HEK293 (cell line): ENCODE measurements around the gene PDXDC1.
"Not testable (repeated sequence)": the region's sequence is repeated elsewhere in the genome, so short reads cannot be mapped to it uniquely, and the experiment has no call there.

Source experiments
- EGR2 ChIP-seq: fragments of 450-650 bp; formaldehyde crosslinking; IDR thresholded peaks from 2 replicates; pipeline ENCODE4 v1.5.1; 2016; ENCODE audit warnings: low read depth, missing biosample characterization, missing genetic modification characterization
- YY1 ChIP-seq: fragments of 450-650 bp; formaldehyde crosslinking; IDR thresholded peaks from 2 replicates; pipeline ENCODE4 v1.5.1; 2018; ENCODE audit warnings: missing biosample characterization, missing genetic modification characterization
- ZNF18 ChIP-seq: fragments of 450-650 bp; formaldehyde crosslinking; IDR thresholded peaks from 2 replicates; pipeline ENCODE4 v1.5.1; 2016; ENCODE audit warnings: missing biosample characterization, missing genetic modification characterization
- ZNF266 ChIP-seq: fragments of 450-650 bp; formaldehyde crosslinking; IDR thresholded peaks from 2 replicates; pipeline ENCODE4 v1.5.1; 2016; ENCODE audit warnings: missing biosample characterization, missing genetic modification characterization, low read depth
- ZNF768 ChIP-seq: fragments of 450-650 bp; formaldehyde crosslinking; IDR thresholded peaks from 2 replicates; pipeline ENCODE4 v1.5.1; 2018; ENCODE audit warnings: missing biosample characterization, mild to moderate bottlenecking, missing genetic modification characterization

- TF ChIP-seq YY1 (tag by site-specific recombination); EGR2 (tag by site-specific recombination); ZNF18; ZNF266 (tag by site-specific recombination); ZNF768 (tag by site-specific recombination): not testable (repeated sequence)
Measured at GRCh38 chr16:15137514-15137913, 162.7 kb downstream of the PDXDC1 start.
